ENCODE results near the gene KRTAP10-10.
"Not testable (repeated sequence)": the region's sequence is repeated elsewhere in the genome, so short reads cannot be mapped to it uniquely, and the experiment has no call there.

The KRTAP10-10 gene

DNA sequence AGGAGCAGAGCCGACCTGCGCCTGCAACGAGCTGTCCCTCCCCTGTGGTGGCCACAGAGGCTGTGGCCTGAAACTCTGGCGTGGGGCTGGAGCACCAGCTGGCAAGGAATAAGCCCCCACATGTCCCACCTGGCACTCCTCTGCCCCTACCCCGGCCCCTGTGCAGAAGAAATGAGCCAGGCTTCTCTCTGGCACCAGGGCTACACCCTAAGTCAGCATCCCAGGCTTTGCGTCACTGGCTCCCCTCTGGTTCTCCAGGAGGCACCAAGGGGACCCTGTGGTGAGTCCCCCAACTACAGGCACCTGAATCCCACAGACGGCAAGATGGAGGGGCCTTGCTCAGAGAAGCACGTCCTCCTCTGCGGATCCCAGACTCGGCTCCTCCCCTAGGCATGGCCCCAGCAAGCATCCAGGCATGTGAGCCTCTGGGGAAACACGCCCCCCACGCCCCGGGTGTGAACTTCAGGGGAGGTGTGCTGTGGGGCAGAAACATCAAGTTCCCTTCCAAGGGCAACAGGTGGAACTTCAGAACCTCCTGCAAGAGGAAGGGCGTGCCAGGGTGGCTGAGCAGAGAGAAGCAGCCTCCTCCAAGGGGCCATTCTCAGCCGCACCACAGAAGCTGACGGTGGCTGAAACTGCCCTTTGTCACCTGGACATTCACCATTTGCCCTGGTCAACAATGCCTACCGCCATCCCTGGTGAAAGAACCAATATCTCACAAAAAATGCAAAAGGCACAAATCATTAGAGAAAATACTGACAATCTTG is 33.9 kb upstream of the KRTAP10-10 start:
- DNase-seq = no peak

DNA sequence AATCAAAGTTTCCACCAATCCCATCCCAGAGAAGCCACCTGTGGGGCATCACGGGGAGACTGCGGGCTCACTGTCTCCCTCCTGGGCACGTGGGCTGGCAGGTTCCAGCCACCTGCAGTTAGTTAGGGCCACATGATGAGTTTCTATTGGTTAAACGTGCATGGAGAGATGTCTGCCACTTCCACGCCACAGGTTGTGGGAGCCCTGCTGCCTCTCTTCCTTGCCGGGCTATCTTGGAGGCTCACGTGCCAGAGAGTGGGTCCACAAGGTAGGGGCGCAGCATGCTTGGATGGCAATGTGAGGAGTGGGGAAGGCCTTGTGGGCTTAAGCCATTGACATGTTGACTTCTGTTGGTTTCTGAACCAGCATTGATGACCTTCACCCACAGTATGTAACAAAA is 33.2 kb upstream of the KRTAP10-10 start:
- no peak for DNase-seq

DNA sequence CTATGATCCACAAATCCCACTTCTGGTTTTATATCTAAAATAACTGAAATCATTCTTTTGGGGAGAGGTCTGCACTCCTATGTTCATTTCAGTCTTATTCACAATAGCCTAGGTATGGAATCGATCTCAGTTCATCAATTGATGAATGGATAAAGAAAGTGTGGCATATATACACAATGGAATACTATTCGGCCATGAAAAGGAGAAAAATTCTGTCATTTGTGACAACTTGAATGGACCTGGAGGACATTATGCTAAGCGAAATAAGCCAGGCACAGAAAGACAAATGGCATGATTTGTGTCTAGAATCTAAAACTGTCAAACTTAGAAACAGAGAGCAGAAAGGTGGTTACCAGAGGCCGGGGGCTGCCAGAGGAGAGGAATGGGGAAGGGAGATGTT is 30.7 kb upstream of the KRTAP10-10 start:
- DNase-seq = no peak

DNA sequence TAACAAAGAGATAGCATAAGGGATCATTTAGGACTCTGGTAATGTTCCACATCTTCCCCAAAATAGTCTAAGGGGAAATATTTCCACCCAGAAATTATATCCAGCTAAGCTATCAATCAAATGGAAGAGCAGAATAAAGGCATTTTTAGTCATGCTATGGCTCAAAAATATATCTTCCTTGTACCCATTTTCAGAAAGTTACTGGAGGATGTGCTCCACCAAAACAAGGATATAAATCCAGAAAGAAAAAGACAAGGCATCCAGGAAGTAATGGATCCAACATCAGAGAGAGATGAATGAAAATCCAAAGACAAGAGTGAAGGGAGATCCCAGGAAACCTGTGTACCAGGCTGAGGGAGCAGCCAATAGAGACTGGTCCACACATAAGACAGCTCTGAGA is 28.0 kb upstream of the KRTAP10-10 start:
- no peak for DNase-seq

DNA sequence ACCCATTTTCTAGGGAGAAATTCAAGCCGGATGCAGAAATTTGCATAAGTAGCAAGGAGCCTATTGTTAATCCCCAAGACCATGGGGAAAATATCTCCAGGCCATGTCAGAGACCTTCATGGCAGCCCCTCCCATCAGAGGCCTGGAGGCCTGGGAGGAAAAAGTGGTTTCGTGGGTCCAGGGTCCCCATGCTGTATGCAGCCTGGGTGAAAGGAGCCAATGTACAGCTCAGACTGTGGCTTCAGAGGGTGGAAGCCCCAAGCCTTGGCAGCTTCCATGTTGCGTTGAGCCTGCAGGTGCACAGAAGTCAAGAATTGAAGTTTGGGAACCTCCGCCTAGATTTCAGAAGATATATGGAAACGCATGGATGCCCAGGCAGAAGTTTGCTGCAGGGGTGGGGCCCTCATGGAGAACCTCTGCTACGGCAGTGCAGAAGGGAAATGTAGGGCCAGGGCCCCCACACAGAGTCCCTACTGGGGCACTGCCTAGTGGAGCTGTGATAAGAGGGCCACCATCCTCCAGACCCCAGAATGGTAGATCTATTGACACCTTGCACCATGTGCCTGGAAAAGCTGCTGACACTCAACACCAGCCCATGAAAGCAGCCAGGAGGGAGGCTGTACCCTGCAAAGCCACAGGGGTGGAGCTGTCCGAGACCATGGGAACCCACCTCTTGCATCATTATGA is 26.9 kb upstream of the KRTAP10-10 start:
- not testable (repeated sequence) for DNase-seq

DNA sequence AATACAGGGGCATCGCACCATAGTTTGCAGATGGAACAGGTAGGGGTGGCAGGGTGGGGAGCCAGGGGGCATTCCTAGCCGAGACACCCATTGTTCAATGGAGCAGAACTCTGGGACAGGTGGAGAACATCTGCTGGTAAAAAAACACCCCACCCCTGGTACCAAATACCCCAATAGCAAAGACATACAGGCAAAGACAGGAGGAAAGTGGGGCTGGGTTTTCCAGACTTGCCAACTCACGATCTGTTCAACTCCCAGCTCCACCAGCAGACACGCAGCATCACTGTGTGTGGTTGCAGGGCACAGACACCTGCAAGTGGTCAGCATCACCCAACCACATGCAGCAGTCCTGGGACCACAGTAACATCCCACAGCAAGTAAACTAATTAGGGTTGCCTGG is 25.6 kb upstream of the KRTAP10-10 start:
- no peak for DNase-seq

DNA sequence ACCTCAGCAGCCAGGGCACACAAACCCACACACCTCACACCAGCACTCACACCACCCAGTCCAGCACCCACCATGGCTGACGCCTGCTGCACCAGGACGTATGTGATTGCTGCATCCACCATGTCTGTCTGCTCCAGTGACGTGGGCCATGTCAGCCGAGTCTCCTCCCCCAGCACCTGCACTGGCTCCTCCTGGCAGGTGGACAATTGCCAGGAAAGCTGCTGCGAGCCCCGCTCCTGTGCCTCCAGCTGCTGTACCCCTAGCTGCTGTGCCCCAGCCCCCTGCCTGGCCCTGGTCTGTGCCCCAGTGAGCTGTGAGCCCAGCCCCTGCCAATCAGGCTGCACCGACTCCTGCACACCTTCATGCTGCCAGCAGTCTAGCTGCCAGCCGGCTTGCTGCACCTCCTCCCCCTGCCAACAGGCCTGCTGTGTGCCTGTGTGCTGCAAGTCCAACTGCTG is 25.1 kb upstream of the KRTAP10-10 start, which contains the start of gene KRTAP10-8:
Gene KRTAP10-8 (plus strand): TSS at position 51 of the 458 bp plus-strand sequence. CDS start 22 bp downstream, at position 73.
- DNase-seq = no peak

DNA sequence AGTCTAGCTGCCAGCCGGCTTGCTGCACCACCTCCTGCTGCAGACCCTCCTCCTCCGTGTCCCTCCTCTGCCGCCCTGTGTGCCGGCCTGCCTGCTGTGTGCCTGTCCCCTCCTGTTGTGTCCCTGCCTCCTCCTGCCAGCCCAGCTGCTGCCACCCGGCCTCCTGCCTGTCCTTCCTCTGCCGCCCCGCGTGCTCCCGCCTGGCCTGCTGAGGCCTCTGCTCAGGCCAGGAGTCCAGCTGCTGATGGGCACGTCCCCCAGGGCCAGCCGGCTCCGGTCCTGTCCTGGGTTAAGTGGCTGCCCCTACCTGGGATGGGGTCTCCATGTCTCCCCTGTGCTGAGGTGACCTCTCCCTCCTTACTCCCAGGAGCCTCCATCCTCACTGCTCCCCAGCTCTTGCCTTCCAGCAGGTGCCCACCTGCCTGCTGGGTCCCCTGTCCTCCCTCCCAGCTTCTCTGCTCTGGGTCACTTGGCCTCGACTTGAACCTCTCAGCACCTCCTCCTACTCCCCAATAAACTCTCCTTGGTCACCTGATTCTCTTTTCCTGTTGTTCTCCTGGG is 24.4 kb upstream of the KRTAP10-10 start:
- DNase-seq = no peak

DNA sequence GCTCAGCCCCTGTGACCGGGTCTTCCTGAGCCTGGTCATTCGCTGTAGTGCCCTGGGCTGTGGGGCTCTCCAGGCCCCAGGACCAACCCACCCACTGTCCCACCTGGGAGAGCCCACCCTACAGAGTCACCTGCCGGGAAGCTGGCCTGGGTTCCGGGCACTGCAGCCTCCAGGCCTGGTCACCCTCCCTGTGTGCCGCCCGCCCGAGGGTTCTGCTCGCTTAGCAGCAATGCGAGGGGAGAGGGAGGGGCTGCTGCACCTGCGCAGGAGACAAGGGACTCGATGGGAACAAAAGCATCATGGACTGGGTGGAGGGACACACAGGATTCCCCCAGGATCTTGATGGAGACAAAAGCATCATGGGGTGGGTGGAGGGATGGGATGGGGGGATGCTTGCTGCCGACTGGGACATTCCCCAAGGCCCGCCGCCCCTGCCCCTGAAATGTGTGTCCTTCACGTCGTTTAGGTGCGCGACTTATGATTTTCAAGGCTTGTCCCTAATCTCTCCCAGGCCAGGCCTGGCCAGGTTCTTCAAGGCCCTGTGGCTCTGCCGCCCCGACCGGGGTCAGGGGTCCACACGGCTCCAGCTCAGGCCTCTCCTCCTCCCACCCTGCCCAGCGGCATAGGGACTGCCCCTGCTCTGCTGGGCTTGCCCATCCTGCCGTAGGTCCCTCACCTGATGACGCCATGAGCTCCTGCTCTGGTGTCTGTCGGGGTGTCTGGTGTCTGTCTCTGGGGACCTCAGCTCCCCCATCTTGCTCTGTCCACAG is 23.6 kb upstream of the KRTAP10-10 start:
- no peak for DNase-seq

DNA sequence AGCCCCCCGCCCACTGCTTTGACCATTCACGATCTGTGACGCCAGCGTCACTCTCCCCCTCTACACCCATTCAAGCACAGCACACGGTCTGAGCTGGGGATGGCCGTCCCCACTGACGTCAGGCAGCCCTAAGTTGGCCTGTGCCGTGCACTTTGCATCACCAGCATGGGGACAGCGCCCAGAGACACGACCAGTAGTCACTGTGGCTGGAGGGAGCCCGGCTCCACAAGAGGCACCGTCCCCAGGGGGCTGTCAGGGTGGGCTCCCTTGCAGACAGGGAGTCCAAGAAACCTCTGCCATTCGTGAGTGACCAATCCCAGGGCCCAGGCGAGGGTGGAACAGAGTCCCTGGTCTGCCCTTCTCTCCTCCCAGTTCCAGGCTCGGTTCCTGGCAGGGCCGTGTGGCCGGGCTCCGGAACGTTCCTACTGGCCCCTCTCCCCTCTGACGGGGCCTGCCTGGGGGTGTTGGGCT is 23.0 kb upstream of the KRTAP10-10 start:
- no peak for DNase-seq

DNA sequence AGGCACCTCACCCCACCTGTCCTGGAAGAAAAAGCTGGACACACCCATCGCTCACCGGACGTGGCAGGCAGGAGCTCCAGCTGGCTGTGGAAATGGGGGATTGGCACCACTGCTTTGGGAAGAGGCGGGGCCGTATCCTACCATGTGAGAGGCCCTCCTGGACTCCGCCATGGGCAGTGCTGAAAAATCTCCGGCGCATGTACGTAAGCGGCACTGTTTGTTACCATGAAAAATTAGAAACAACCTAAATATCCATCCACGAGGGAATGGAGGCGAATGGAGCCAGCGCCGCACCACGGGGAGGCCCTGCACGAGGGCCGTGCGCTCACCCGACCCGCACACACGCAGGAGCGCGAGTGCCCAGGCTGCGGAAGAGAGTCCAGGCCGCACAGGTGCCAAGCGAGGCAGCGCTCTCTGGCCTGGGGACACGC is 22.2 kb upstream of the KRTAP10-10 start:
- no peak for DNase-seq

DNA sequence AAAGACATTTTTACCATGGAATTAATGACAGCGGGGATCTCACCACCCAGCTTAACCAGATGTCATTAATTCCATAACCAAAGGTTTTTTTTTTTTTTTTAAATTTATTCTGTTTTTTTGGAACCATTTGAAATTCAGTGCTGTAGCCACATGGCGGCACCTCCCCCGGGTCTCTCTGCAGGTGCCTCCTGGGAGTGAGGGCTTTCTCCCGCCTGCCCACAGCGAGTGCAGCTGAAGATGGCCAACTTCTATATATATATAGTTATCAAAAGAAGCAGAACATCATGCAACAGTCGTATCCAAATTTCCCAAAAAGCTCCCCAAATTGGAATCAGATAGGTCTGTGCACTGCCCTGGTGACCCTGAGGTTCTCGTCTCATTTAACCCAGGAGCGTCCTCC is 21.7 kb upstream of the KRTAP10-10 start:
- no peak for DNase-seq

DNA sequence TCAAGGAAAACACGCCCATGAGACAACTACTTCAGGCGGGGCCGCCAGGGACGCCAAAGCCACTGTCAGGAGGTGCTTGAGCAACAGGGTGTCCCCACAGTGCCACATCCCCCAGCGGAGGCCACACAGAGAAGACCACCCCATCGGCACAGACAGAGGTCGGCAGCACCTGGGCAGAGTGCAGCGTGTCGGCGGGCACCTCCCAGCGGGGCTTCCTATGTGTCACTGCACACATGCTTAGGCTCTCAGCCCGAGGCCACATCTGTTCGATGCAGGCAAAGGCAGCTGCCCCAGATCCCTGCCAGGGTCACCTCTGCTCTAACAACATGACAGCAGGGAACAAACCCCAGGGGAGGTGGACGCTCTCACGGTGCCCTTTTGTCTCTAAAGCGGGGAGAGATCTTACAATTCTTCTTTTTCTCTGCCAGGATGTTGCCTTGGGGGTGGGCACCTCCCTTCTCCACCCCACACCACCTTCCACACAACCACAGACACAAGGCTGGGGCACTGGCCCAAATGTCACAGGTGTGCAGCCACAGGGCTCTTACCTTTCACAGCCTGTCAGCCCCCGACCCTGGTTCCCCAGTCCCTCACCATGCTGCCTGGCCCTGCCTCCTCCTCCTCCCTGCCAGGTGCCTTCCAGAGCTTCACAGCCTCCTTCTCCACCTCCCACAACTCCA is 21.1 kb upstream of the KRTAP10-10 start:
- DNase-seq = no peak

DNA sequence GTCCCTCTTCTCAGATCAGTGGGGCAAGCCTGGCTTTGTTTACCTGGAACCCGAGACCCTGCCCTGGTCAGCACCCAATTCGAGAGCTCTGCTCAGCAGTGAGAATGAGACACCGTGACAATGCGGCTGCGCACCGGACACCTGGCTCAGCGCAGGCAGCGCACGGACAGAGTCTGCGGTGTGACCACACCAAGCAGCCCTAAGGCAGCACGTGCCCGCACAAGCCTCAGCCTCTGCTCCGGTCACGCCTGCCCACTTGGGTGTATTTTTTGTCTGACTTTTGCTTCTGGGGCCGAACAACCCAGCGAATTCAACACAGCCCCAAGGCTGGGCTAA is 20.6 kb upstream of the KRTAP10-10 start:
- no peak for DNase-seq

DNA sequence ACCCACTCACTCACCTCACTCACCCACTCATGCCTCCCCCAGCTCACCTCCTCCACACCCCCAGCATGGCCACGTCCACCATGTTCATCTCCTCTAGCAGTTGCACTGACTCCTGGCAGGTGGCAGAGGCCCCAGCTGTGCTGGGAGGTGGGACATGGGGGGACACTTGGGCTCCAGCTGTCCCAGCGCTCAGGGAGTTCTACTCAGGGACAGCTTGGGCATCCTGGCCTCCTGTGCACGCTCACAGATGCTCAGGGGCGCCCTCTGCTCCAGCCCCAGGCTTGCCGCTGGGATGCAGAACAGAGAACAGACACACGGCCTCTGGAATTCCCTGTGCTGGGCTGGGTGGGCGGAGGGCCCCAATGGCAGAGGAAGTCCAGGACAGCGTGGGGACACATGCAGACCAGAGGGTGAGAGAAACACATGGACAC is 20.1 kb upstream of the KRTAP10-10 start:
- DNase-seq = no peak

DNA sequence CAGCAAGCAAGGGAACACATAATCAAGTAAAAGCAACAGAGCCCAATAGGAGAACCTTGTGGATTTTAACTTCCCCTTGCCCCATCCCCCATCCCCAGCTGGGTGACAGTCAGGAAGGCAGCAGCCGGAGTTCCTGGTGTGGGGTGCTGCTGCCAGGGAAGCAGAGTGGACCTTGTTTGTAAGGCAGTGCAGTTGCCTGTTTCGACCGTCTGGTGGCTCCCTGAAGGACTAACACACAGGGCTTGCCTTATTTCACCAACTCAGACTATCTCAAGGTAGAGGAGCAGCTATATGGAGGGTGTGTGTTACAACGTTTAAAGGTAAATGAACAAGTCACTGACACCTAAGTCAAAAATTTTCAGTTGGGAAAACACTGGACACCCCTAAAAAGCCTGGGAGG is 18.7 kb upstream of the KRTAP10-10 start:
- DNase-seq = no peak

DNA sequence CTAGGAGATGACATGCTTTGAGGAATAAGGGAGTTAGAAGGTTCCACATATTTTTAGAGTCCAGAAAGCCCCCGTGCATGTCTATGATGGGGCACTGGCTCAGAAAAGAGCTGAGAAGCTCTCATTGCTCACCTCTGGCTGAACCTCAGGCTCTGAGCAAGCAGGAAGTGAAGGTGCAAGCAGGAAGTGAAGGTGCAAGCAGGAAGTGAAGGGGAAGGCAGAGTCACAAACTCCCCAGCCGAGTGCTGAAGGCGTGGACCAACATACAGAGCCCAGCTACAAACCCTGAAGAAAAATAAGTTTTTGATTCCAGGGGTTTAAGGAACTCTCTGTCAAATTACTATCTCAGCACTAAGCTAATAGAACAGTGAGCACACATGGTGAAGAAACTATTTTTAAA is 18.2 kb upstream of the KRTAP10-10 start:
- no peak for DNase-seq

DNA sequence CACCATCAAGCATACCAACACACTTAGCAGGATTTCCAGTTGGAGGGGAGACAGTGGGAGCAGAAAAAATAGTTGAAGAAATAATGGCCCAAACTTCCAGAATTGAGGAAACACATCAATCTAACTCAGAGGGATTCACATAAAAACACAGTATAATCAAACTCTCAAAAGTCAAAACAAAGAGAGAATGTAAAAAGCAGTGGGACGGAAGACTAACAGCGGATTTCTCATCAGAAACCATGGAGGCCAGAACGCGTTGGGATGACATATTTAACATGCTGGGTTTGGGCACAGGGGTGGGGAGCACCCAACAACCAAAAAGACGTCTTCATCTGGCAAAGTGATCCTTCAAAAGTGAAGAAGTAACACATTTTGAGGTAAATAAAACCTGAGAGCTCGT is 17.3 kb upstream of the KRTAP10-10 start:
- no peak for DNase-seq

DNA sequence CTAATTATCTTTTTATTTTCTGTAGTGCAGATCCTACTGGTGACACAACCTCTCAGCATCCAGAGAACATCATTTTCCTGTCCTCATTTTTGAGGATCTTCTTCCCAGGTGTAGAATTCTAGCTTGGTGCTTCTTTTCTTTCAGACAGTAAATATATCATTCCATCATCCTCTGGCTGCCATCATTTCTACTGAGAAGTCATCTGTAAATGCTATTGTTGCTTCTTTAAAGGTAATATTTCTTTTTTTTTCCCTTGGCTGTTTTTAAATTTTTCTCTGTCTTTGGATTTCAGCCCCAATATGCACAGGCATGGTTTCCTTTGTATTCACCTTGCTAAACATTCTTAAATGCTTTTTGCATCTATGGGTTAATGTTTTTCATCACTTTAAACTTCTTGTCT is 13.6 kb upstream of the KRTAP10-10 start:
- no peak for DNase-seq

DNA sequence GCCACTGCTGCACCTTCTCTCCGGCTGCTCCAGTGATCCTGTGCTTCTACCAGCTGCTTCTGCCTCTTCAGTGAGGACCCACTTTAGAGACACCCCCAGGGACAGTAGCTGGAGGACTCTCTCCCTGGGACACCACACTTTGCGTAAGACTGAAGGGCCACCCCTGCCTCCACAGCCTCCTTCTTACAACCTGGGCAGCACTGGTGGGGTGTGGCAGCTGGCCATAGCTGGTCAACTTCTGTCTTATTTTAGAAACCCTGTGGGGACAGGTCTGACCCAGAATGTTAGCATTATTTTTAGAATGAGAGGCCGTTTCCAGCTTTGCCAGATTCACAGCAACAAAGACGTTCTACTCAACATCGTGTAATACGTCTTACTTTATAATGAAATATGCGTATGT is 11.4 kb upstream of the KRTAP10-10 start:
- no peak for DNase-seq

DNA sequence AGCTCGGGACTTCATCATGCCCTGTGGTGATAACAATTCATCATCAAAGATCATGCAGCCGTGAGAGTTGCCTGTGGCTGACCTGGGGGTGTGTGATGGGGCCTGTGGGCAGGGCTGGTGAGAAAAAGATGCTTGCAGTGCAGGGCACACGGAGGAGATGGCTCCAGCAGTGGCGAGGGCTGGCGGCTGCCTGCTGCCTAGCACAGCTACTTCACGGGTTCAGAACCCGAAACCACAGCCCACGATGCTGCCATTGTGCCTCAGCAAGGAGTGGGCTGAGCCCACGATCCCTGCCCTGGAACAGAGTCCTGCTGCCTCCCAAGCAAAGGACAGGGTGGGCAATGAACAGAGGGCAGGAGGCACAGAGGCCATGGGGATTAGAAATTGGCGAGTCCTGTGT is 10.9 kb upstream of the KRTAP10-10 start:
- DNase-seq = no peak

DNA sequence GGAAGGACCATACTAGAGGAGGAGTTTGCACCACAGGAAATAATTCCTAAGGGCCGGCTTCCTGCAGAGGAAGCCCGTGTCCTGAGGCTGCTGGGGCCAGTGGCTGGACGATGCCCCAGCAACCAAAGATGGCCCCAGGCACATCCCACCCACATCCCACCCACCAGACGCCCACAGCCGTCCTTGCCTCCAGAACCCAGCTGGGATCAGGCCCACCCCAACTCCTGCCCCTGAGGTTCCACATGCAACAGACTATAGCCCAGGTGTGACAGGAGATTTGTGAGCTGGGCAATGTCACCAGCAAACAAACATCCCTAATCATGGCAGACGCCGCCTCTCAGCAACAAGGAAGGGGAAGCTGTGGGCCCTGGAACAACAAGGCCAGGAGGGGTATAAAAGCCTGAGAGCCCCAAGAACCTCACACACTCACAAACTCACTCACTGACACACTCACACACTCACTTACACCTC is 10.4 kb upstream of the KRTAP10-10 start, which contains the start of gene KRTAP10-9:
Gene KRTAP10-9 (plus strand): TSS at position 421 of the 471 bp plus-strand sequence. CDS start 79 bp downstream, outside the sequence.
- no peak for DNase-seq
